Type B pancreatic cell (in vitro differentiated cells): Measurements from ENCODE around the gene FBXO34. TPM values are rescaled to one million over a fixed set of nuclear protein-coding genes. Genes with fewer than 3 reads are reported as not detected.
"Not testable (repeated sequence)": the region's sequence is repeated elsewhere in the genome, so short reads cannot be mapped to it uniquely, and the experiment has no call there.

Experiments
- DNase-seq: peaks from one replicate; pipeline ENCODE4 v3.0.0; 2021; ENCODE audit warnings: mixed read lengths; ENCODE audit not compliant: unreplicated experiment; ENCODE audit errors: extremely low spot score
- H3K27ac Mint-ChIP-seq: 2 replicates; pipeline ENCODE4 v1.8.0; 2021; ENCODE audit warnings: mild to moderate bottlenecking, mixed read lengths
- H3K27me3 Mint-ChIP-seq: 2 replicates; pipeline ENCODE4 v1.8.0; 2021; ENCODE audit warnings: mixed read lengths
- H3K36me3 Mint-ChIP-seq: 2 replicates; pipeline ENCODE4 v1.8.0; 2021; ENCODE audit warnings: mixed read lengths
- H3K4me1 Mint-ChIP-seq: one replicate; pipeline ENCODE4 v1.8.0; 2021; ENCODE audit warnings: mixed read lengths; ENCODE audit not compliant: unreplicated experiment
- H3K4me3 Mint-ChIP-seq: 2 replicates; pipeline ENCODE4 v1.8.0; 2021; ENCODE audit warnings: mild to moderate bottlenecking, mixed read lengths
- H3K9me3 Mint-ChIP-seq: 2 replicates; pipeline ENCODE4 v1.8.0; 2021; ENCODE audit warnings: mixed read lengths
- CTCF ChIP-seq: fragments of 200-600 bp; sonication (generic); conservative IDR thresholded peaks from 2 replicates; pipeline ENCODE4 v1.5.0; 2021; ENCODE audit warnings: antibody characterized with exemption, mild to moderate bottlenecking
- total RNA-seq: library from RNA; stranded (reverse); gene quantifications from 2 replicates; pipeline ENCODE4 v1.2.1, GENCODE V29; 2021; ENCODE audit warnings: low replicate concordance

The FBXO34 gene
- total RNA-seq, 1 donor from 2014 or later: 25.2 TPM

DNA sequence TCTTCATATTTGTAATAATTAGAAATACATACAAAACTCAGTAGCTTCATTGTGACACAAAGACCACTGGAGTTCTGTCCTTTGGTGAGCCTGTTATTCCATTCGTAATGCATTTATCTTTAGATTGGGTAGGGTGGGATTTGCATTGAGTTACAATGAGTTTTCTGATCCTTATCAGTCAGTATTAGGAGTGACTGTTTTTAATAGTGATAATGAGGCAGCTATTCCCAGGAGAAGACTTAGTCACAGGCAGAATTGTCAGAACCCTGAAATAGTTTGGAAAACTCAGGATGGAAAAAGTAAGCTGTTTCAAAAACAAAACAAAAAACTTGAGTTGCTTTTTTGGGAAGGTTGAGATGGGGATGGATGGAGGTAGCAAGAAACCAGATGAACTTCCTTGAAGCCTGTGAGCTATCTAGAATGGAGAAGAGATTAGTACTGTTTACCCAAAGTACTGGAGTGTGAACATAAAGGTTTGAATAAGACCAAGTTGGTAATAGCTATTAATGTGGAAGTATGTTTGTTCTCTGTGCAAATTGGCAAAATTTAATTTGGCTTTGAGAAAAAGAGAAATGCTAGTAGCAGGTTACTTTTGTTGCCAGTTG, 38.6 kb downstream of the FBXO34 start:
- Mint-ChIP-seq H3K27ac (no peak overlapping the region), H3K36me3 (peaks cover 23% of the 10 kb centered on the region), H3K4me1 (peaks cover 23% of the 10 kb centered on the region), H3K27me3 (no peaks in the 10 kb centered on the region), H3K9me3 (peaks cover 11% of the 10 kb centered on the region), H3K4me3 (no peak overlapping the region)
- DNase-seq: no peak
- TF ChIP-seq CTCF: no peak

- not testable (repeated sequence) for DNase-seq, H3K4me3 Mint-ChIP-seq, H3K27ac Mint-ChIP-seq, H3K27me3 Mint-ChIP-seq
- peaks cover 17% of the 10 kb centered on the region for H3K4me1 Mint-ChIP-seq
- peaks cover 11% of the 10 kb centered on the region for H3K9me3 Mint-ChIP-seq
- H3K36me3 Mint-ChIP-seq: peaks cover 36% of the 10 kb centered on the region
These were observed 41.3 kb downstream of the FBXO34 start for GRCh38 chr14:55312379-55313030.

- no peak for TF ChIP-seq CTCF
- peaks cover 11% of the 10 kb centered on the region for H3K9me3 Mint-ChIP-seq
- H3K4me3 Mint-ChIP-seq: no peak overlapping the region
- no peaks in the 10 kb centered on the region for H3K27me3 Mint-ChIP-seq
- H3K36me3 Mint-ChIP-seq: peaks cover 36% of the 10 kb centered on the region
- DNase-seq: no peak
- H3K4me1 Mint-ChIP-seq: peaks cover 14% of the 10 kb centered on the region
- H3K27ac Mint-ChIP-seq: no peak overlapping the region
These were observed 42.3 kb downstream of the FBXO34 start for GRCh38 chr14:55313480-55313879.

GRCh38 chr14:55314449-55314848, 43.2 kb downstream of the FBXO34 start:
- no peak overlapping the region for H3K4me3 Mint-ChIP-seq
- peaks cover 41% of the 10 kb centered on the region for H3K36me3 Mint-ChIP-seq
- peaks cover 15% of the 10 kb centered on the region for H3K9me3 Mint-ChIP-seq
- no peaks in the 10 kb centered on the region for H3K27me3 Mint-ChIP-seq
- no peak for TF ChIP-seq CTCF
- no peak for DNase-seq
- H3K4me1 Mint-ChIP-seq: peaks cover 14% of the 10 kb centered on the region
- H3K27ac Mint-ChIP-seq: no peak overlapping the region

DNA sequence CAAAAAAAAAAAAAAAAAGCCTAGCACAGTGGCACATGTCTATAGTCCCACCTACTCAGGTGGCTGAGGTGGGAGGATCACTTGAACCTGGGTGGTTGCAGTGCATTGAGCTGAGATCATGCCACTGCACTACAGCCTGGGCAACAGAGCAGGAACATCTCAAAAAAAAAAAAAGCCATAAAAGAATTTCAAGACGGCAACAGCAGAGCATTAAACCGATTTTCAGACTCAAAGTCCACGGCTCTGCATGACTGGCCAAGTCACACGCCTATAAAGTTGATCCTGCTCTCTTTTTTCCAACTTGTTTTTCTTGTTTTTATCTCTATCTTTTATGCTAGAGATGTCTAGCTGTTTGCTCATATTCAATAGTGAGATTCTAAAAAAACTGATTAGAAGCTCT, 45.3 kb downstream of the FBXO34 start:
- peaks cover 29% of the 10 kb centered on the region for H3K36me3 Mint-ChIP-seq
- no peak for DNase-seq
- H3K4me1 Mint-ChIP-seq: peaks cover 6% of the 10 kb centered on the region

More for the DNA sequence above, 45.3 kb downstream of the FBXO34 start:
- Mint-ChIP-seq H3K4me3 (peak overlapping the region; percentile 9), H3K9me3 (peaks cover 11% of the 10 kb centered on the region), H3K27ac (peak overlapping the region; percentile 85), H3K27me3 (no peaks in the 10 kb centered on the region)
- no peak for TF ChIP-seq CTCF
